ENCODE measurements around the gene CRAMP1.

Gene CRAMP1

GRCh38 chr16:1667916-1668315 is 55.8 kb downstream of the CRAMP1 start:
- H4K8ac ChIP-seq (ENCODE audit: low read length): no peak overlapping the region
- H3K27me3 ChIP-seq (ENCODE audit: control insufficient read depth in 1 of 2, insufficient read depth in 1 of 2, low read length in 2 of 2): no peaks in the 10 kb centered on the region
- no peak overlapping the region for H3K27ac ChIP-seq (ENCODE audit: low read length, poor library complexity, severe bottlenecking)
- no peak overlapping the region for H2BK12ac ChIP-seq (ENCODE audit: low read length in 2 of 2)
- no peak overlapping the region for H3K9ac ChIP-seq (ENCODE audit: low read length)
- H3K9me3 ChIP-seq (ENCODE audit: control insufficient read depth, low read length): no peaks in the 10 kb centered on the region
- H4K91ac ChIP-seq (ENCODE audit: low read length): no peak overlapping the region
- no peak overlapping the region for H2AFZ ChIP-seq (ENCODE audit: low read depth, low read length)
- no peak overlapping the region for H3K4me3 ChIP-seq (ENCODE audit: insufficient read depth in 1 of 2, low read depth in 1 of 2, low read length in 2 of 2)
- H2BK15ac ChIP-seq (ENCODE audit: low read depth, poor library complexity, severe bottlenecking): no peak overlapping the region
- H3K4me2 ChIP-seq (ENCODE audit: low read length, poor library complexity, severe bottlenecking): no peak overlapping the region
- H2AK5ac ChIP-seq (ENCODE audit: low read length, severe bottlenecking): no peak overlapping the region
- no peak for DNase-seq
- H2BK5ac ChIP-seq (ENCODE audit: low read depth, low read length, poor library complexity, severe bottlenecking): no peak overlapping the region
- no peak overlapping the region for H3K4ac ChIP-seq (ENCODE audit: low read depth in 1 of 2, low read length in 2 of 2)
- H2BK120ac ChIP-seq (ENCODE audit: low read depth, low read length): no peak overlapping the region
- H3K14ac ChIP-seq (ENCODE audit: low read length in 2 of 2): no peak overlapping the region
- peaks cover 5% of the 10 kb centered on the region for H3K4me1 ChIP-seq (ENCODE audit: control insufficient read depth, insufficient read depth, low read depth, low read length)
- H3K23ac ChIP-seq (ENCODE audit: low read length in 2 of 2): no peak overlapping the region
- peaks cover 37% of the 10 kb centered on the region for H3K79me1 ChIP-seq (replicated peaks; ENCODE audit: low read length, poor library complexity, severe bottlenecking)
- peaks cover 94 to 97% of the 10 kb centered on the region in 2 experiments for H3K36me3 ChIP-seq (ENCODE audit: control insufficient read depth in 1 of 2, insufficient read depth in 2 of 2, low read depth in 1 of 2, low read length in 2 of 2)
- over 99% methylated on average over 14 of the region's 14 CpGs for WGBS
- H3K18ac ChIP-seq (ENCODE audit: low read depth in 1 of 2, low read length in 2 of 2): no peak overlapping the region

- H4K91ac ChIP-seq (ENCODE audit: low read length): no peak overlapping the region
- H2BK15ac ChIP-seq (ENCODE audit: low read depth, poor library complexity, severe bottlenecking): no peak overlapping the region
- H2BK120ac ChIP-seq (ENCODE audit: low read depth, low read length): no peak overlapping the region
- H3K9me3 ChIP-seq (ENCODE audit: control insufficient read depth, low read length): no peaks in the 10 kb centered on the region
- H2BK12ac ChIP-seq (ENCODE audit: low read length in 2 of 2): no peak overlapping the region
- H3K4me3 ChIP-seq (ENCODE audit: insufficient read depth in 1 of 2, low read depth in 1 of 2, low read length in 2 of 2): no peak overlapping the region
- no peak overlapping the region for H3K18ac ChIP-seq (ENCODE audit: low read depth in 1 of 2, low read length in 2 of 2)
- no peak overlapping the region for H3K4ac ChIP-seq (ENCODE audit: low read depth in 1 of 2, low read length in 2 of 2)
- no peak overlapping the region for H3K4me2 ChIP-seq (ENCODE audit: low read length, poor library complexity, severe bottlenecking)
- no peak overlapping the region for H3K23ac ChIP-seq (ENCODE audit: low read length in 2 of 2)
- WGBS: 95% methylated on average over 18 of the region's 23 CpGs
- peaks cover 97% of the 10 kb centered on the region in 2 experiments for H3K36me3 ChIP-seq (ENCODE audit: control insufficient read depth in 1 of 2, insufficient read depth in 2 of 2, low read depth in 1 of 2, low read length in 2 of 2)
- peaks cover 36% of the 10 kb centered on the region for H3K79me1 ChIP-seq (replicated peaks; ENCODE audit: low read length, poor library complexity, severe bottlenecking)
- no peak for DNase-seq
- H4K8ac ChIP-seq (ENCODE audit: low read length): no peak overlapping the region
- no peak overlapping the region for H2AK5ac ChIP-seq (ENCODE audit: low read length, severe bottlenecking)
- peaks cover 5% of the 10 kb centered on the region for H3K4me1 ChIP-seq (ENCODE audit: control insufficient read depth, insufficient read depth, low read depth, low read length)
- no peak overlapping the region for H2BK5ac ChIP-seq (ENCODE audit: low read depth, low read length, poor library complexity, severe bottlenecking)
- H2AFZ ChIP-seq (ENCODE audit: low read depth, low read length): no peak overlapping the region
- no peak overlapping the region for H3K14ac ChIP-seq (ENCODE audit: low read length in 2 of 2)
- no peak overlapping the region for H3K27ac ChIP-seq (ENCODE audit: low read length, poor library complexity, severe bottlenecking)
- H3K9ac ChIP-seq (ENCODE audit: low read length): no peak overlapping the region
- no peaks in the 10 kb centered on the region for H3K27me3 ChIP-seq (ENCODE audit: control insufficient read depth in 1 of 2, insufficient read depth in 1 of 2, low read length in 2 of 2)
Observed at GRCh38 chr16:1668612-1669319, 56.6 kb downstream of the CRAMP1 start.

DNA sequence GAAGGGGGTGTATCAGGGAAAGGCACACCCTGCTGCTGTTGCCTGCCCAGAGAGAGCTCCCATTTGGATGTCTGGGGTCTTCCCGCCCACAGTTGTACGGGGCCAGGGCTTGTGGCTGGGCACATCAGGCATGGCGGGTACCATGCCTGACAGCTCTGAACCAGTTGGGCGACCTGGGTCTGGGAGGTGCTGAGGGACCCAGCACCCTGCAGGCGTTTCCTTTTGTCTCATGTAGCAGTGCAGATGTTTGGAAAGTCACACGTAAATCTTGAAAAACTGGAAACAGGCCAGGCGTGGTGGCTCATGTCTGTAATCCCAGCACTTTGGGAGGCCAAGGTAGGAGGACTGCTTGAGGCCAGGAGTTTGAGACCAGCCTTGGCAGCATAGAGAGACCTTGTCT is 57.5 kb downstream of the CRAMP1 start:
- no peaks in the 10 kb centered on the region for H3K27me3 ChIP-seq (ENCODE audit: control insufficient read depth in 1 of 2, insufficient read depth in 1 of 2, low read length in 2 of 2)
- H3K36me3 ChIP-seq (ENCODE audit: control insufficient read depth in 1 of 2, insufficient read depth in 2 of 2, low read depth in 1 of 2, low read length in 2 of 2): peaks cover 97 to 98% of the 10 kb centered on the region in 2 experiments
- H3K4me1 ChIP-seq (ENCODE audit: control insufficient read depth, insufficient read depth, low read depth, low read length): peaks cover 13% of the 10 kb centered on the region
- no peak overlapping the region for H2BK120ac ChIP-seq (ENCODE audit: low read depth, low read length)
- no peak overlapping the region for H3K4me2 ChIP-seq (ENCODE audit: low read length, poor library complexity, severe bottlenecking)
- H2BK15ac ChIP-seq (ENCODE audit: low read depth, poor library complexity, severe bottlenecking): no peak overlapping the region
- peaks cover 36% of the 10 kb centered on the region for H3K79me1 ChIP-seq (replicated peaks; ENCODE audit: low read length, poor library complexity, severe bottlenecking)
- no peak overlapping the region for H3K18ac ChIP-seq (ENCODE audit: low read depth in 1 of 2, low read length in 2 of 2)
- DNase-seq: no peak
- H3K4me3 ChIP-seq (ENCODE audit: insufficient read depth in 1 of 2, low read depth in 1 of 2, low read length in 2 of 2): no peak overlapping the region
- no peaks in the 10 kb centered on the region for H3K9me3 ChIP-seq (ENCODE audit: control insufficient read depth, low read length)
- H2AK5ac ChIP-seq (ENCODE audit: low read length, severe bottlenecking): no peak overlapping the region
- WGBS: 97% methylated on average over 7 of the region's 7 CpGs
- H4K91ac ChIP-seq (ENCODE audit: low read length): no peak overlapping the region
- no peak overlapping the region for H3K23ac ChIP-seq (ENCODE audit: low read length in 2 of 2)
- no peak overlapping the region for H2AFZ ChIP-seq (ENCODE audit: low read depth, low read length)
- H2BK5ac ChIP-seq (ENCODE audit: low read depth, low read length, poor library complexity, severe bottlenecking): no peak overlapping the region
- no peak overlapping the region for H3K27ac ChIP-seq (ENCODE audit: low read length, poor library complexity, severe bottlenecking)
- H3K14ac ChIP-seq (ENCODE audit: low read length in 2 of 2): no peak overlapping the region
- H2BK12ac ChIP-seq (ENCODE audit: low read length in 2 of 2): no peak overlapping the region
- no peak overlapping the region for H3K4ac ChIP-seq (ENCODE audit: low read depth in 1 of 2, low read length in 2 of 2)
- no peak overlapping the region for H4K8ac ChIP-seq (ENCODE audit: low read length)
- no peak overlapping the region for H3K9ac ChIP-seq (ENCODE audit: low read length)

- Histone ChIP-seq H3K36me3 (ENCODE audit: control insufficient read depth in 1 of 2, insufficient read depth in 2 of 2, low read depth in 1 of 2, low read length in 2 of 2) (peaks cover 93 to 98% of the 10 kb centered on the region in 2 experiments), H3K4me3 (ENCODE audit: insufficient read depth in 1 of 2, low read depth in 1 of 2, low read length in 2 of 2) (no peak overlapping the region), H3K9me3 (ENCODE audit: control insufficient read depth, low read length) (no peaks in the 10 kb centered on the region), H2AFZ (ENCODE audit: low read depth, low read length) (no peak overlapping the region), H3K79me1 (replicated peaks; ENCODE audit: low read length, poor library complexity, severe bottlenecking) (peaks cover 36% of the 10 kb centered on the region), H3K27ac (ENCODE audit: low read length, poor library complexity, severe bottlenecking) (no peak overlapping the region), H4K8ac (ENCODE audit: low read length) (no peak overlapping the region), H2BK5ac (ENCODE audit: low read depth, low read length, poor library complexity, severe bottlenecking) (no peak overlapping the region), H2AK5ac (ENCODE audit: low read length, severe bottlenecking) (no peak overlapping the region), H3K4ac (ENCODE audit: low read depth in 1 of 2, low read length in 2 of 2) (no peak overlapping the region), H3K14ac (ENCODE audit: low read length in 2 of 2) (no peak overlapping the region), H2BK12ac (ENCODE audit: low read length in 2 of 2) (no peak overlapping the region), H3K18ac (ENCODE audit: low read depth in 1 of 2, low read length in 2 of 2) (no peak overlapping the region), H3K27me3 (ENCODE audit: control insufficient read depth in 1 of 2, insufficient read depth in 1 of 2, low read length in 2 of 2) (no peaks in the 10 kb centered on the region), H2BK15ac (ENCODE audit: low read depth, poor library complexity, severe bottlenecking) (no peak overlapping the region), H2BK120ac (ENCODE audit: low read depth, low read length) (no peak overlapping the region), H3K23ac (ENCODE audit: low read length in 2 of 2) (no peak overlapping the region), H3K4me2 (ENCODE audit: low read length, poor library complexity, severe bottlenecking) (no peak overlapping the region), H3K4me1 (ENCODE audit: control insufficient read depth, insufficient read depth, low read depth, low read length) (peaks cover 20% of the 10 kb centered on the region), H3K9ac (ENCODE audit: low read length) (no peak overlapping the region), H4K91ac (ENCODE audit: low read length) (no peak overlapping the region)
- 97% methylated on average over 19 of the region's 19 CpGs for WGBS
- no peak for DNase-seq
Observed at GRCh38 chr16:1670371-1670770, 58.2 kb downstream of the CRAMP1 start.
